Endothelial cell of umbilical vein (primary cell): ENCODE results near the gene PTCH2. TPM values are rescaled to one million over a fixed set of nuclear protein-coding genes. Genes with fewer than 3 reads are reported as not detected.
"Not testable (repeated sequence)": the region's sequence is repeated elsewhere in the genome, so short reads cannot be mapped to it uniquely, and the experiment has no call there.

ENCODE experiments used
- BruUV-seq: library from RNA; stranded (reverse); fragments of 400-500 nt; replicated peaks from 2 replicates; lab custom pipeline; 2021; lab: Mats Ljungman, UMichigan
- CTCF ChIA-PET: fragments of 300-600, 350-600 bp; sonication (Branson Sonifier 250); formaldehyde crosslinking; loops from one replicate; lab custom pipeline; 2021; ENCODE audit warnings: antibody characterized with exemption, inconsistent platforms; lab: Charles Lee
- POLR2A ChIA-PET: fragments of 300-600, 350-600 bp; sonication (Branson Sonifier 250); formaldehyde crosslinking; loops from one replicate; lab custom pipeline; 2021; ENCODE audit warnings: antibody characterized with exemption, inconsistent platforms; lab: Charles Lee
- DNase-seq: peaks from one replicate; pipeline ENCODE4 v3.0.0-alpha.2; 2011; ENCODE audit warnings: low read depth, low spot score
- FAIRE-seq: peaks from 2 replicates; lab custom pipeline; 2011; peaks lifted over from hg19 to GRCh38; lab: Jason Lieb, UNC
- H2AFZ ChIP-seq: 2 replicates; pipeline ENCODE4 v1.6.0; 2012; ENCODE audit warnings: low read depth, low read length, control low read depth, inconsistent platforms
- H3K27ac ChIP-seq: 2 replicates; pipeline ENCODE4 v1.5.1; 2011; ENCODE audit warnings: low read depth, mild to moderate bottlenecking, control low read depth, low read length, moderate library complexity; ENCODE audit not compliant: insufficient read depth
- H3K27me3 ChIP-seq, 2 experiments: 2 replicates each; pipeline versions ENCODE4 v1.6.0 to v1.6.1; 2011; ENCODE audit warnings: low read length in 2 of 2, mixed read lengths in 1 of 2; ENCODE audit not compliant: control insufficient read depth in 2 of 2, insufficient read depth in 2 of 2
- H3K36me3 ChIP-seq, 2 experiments: 2 replicates in 1 of 2; 3 replicates in 1 of 2; pipeline ENCODE4 v1.5.1; 2011; ENCODE audit warnings: low read length in 2 of 2, mild to moderate bottlenecking in 1 of 2, moderate library complexity in 1 of 2; ENCODE audit not compliant: control insufficient read depth in 2 of 2, insufficient read depth in 2 of 2; ENCODE audit errors: extremely low read depth in 1 of 2
- H3K4me1 ChIP-seq: 3 replicates; pipeline ENCODE4 v1.5.1; 2011; ENCODE audit warnings: mild to moderate bottlenecking, low read length; ENCODE audit not compliant: control insufficient read depth, insufficient read depth; ENCODE audit errors: extremely low read depth
- H3K4me2 ChIP-seq: 2 replicates; pipeline ENCODE4 v1.6.1; 2011; ENCODE audit warnings: low read length, control low read depth, mixed read lengths; ENCODE audit not compliant: insufficient read depth
- H3K4me3 ChIP-seq, 3 experiments: fragments of 200-600 bp in 1 of 3; sonication (generic), shearing (Covaris generic) in 1 of 3; replicated peaks in 1 of 3; 2 replicates each; pipeline ENCODE4 v1.5.1; 2011 to 2016; ENCODE audit warnings: control low read depth in 3 of 3, low read length in 3 of 3, mild to moderate bottlenecking in 2 of 3, inconsistent platforms in 1 of 3, low read depth in 1 of 3, moderate library complexity in 1 of 3; ENCODE audit not compliant: insufficient read depth in 1 of 3
- H3K79me2 ChIP-seq: 2 replicates; pipeline ENCODE4 v1.6.0; 2012; ENCODE audit warnings: low read length, inconsistent platforms; ENCODE audit not compliant: control insufficient read depth, insufficient read depth
- H3K9ac ChIP-seq: replicated peaks from 2 replicates; pipeline ENCODE3; 2011; ENCODE audit warnings: low read length, control low read depth; ENCODE audit not compliant: insufficient read depth; ENCODE audit errors: extremely low read depth
- H3K9me1 ChIP-seq: replicated peaks from 3 replicates; pipeline ENCODE4 v1.6.0; 2011; ENCODE audit warnings: mild to moderate bottlenecking, low read length; ENCODE audit not compliant: control insufficient read depth, insufficient read depth; ENCODE audit errors: extremely low read depth
- H3K9me3 ChIP-seq: replicated peaks from 2 replicates; pipeline ENCODE4 v1.5.1; 2012; ENCODE audit warnings: low read length, inconsistent platforms; ENCODE audit not compliant: control insufficient read depth, insufficient read depth
- H4K20me1 ChIP-seq: replicated peaks from 2 replicates; pipeline ENCODE3; 2011; ENCODE audit warnings: mild to moderate bottlenecking, low read length; ENCODE audit not compliant: control insufficient read depth, insufficient read depth; ENCODE audit errors: extremely low read depth
- EZH2 ChIP-seq: IDR thresholded peaks from 2 replicates; pipeline ENCODE4 v1.6.1; 2012; ENCODE audit warnings: borderline replicate concordance, low read depth, mild to moderate bottlenecking, moderate library complexity, low read length, inconsistent platforms; ENCODE audit not compliant: severe bottlenecking
- FOS ChIP-seq: IDR thresholded peaks from 2 replicates; pipeline ENCODE4 v1.6.1; 2011; ENCODE audit warnings: mild to moderate bottlenecking, low read length, moderate library complexity, borderline replicate concordance; ENCODE audit not compliant: insufficient read depth
- GATA2 ChIP-seq: IDR thresholded peaks from 2 replicates; pipeline ENCODE4 v1.7.0; 2011; ENCODE audit warnings: low read depth, mild to moderate bottlenecking, moderate library complexity, mixed read lengths, low read length; ENCODE audit not compliant: insufficient read length, insufficient read depth
- JUN ChIP-seq: IDR thresholded peaks from 2 replicates; pipeline ENCODE4 v1.6.1; 2011; ENCODE audit warnings: borderline replicate concordance, low read depth; ENCODE audit not compliant: insufficient read length, insufficient read depth
- MAX ChIP-seq: IDR thresholded peaks from 2 replicates; pipeline ENCODE4 v1.6.1; 2011; ENCODE audit not compliant: insufficient read depth, insufficient read length
- MYC ChIP-seq: IDR thresholded peaks from one replicate; pipeline ENCODE4 v1.6.1; 2011; ENCODE audit warnings: mild to moderate bottlenecking, low read depth, low read length
- POLR2A ChIP-seq: IDR thresholded peaks from 2 replicates; pipeline ENCODE4 v1.6.1; 2012; ENCODE audit warnings: low read depth, mild to moderate bottlenecking, control low read depth, low read length
- POLR2AphosphoS5 ChIP-seq: IDR thresholded peaks from 2 replicates; pipeline ENCODE4 v1.6.1; 2012; ENCODE audit warnings: low read depth, mild to moderate bottlenecking, control low read depth, low read length, moderate library complexity; ENCODE audit not compliant: insufficient read depth
- dilution Hi-C: fragments of 300-500 bp; cut with MboI; formaldehyde crosslinking; loops from one replicate; pipeline ENCODE4 v1.15.0; 2019; ENCODE audit warnings: low sequenced_read_pairs; ENCODE audit not compliant: extremely low pct_ligation_motif_present
- intact Hi-C: fragments of 100-400 bp; cut with micrococcal nuclease; formaldehyde crosslinking; loops from one replicate; pipeline ENCODE4 v1.10.0; 2022
- polyA plus RNA-seq, 4 experiments: library from polyadenylated mRNA; depleted of rRNA in 3 of 4; stranded (reverse) in 3 of 4; unstranded in 1 of 4; fragments of >200 nt; gene quantifications; 2 replicates each; pipeline versions ENCODE4 v1.2.1 to v1.2.3, GENCODE V29; 2011 to 2012; ENCODE audit warnings: missing spikeins in 1 of 4
- total RNA-seq: library from RNA; stranded (reverse); gene quantifications from 2 replicates; pipeline ENCODE4 v1.2.3, GENCODE V29; 2021
- TF ChIP-seq, protein P1 (sequence below), 2 donors: IDR thresholded peaks; 1 replicate in 1 of 2; 2 replicates in 1 of 2; pipeline ENCODE4 v1.5.1; 2011; ENCODE audit warnings: low read length in 2 of 2, mild to moderate bottlenecking in 2 of 2, moderate library complexity in 2 of 2, control low read depth in 1 of 2, inconsistent platforms in 1 of 2, low read depth in 1 of 2; ENCODE audit not compliant: insufficient read depth in 1 of 2; ENCODE audit errors: extremely low read depth in 1 of 2

The PTCH2 gene
- total and polyA plus RNA-seq, 2 donors (not counting 3 experiments of a cell fraction or from before 2014, with no cell fraction given) = 1.8 TPM

- H3K9me1 ChIP-seq = no peaks in the 10 kb centered on the region
- FAIRE-seq = no peak
- no peak overlapping the region for H2AFZ ChIP-seq
- no peaks in the 10 kb centered on the region for H3K9me3 ChIP-seq
- BruUV-seq = no TSS peak
- peak; percentile 34 for DNase-seq
- H3K4me1 ChIP-seq = peaks cover 61% of the 10 kb centered on the region
- no peaks in the 10 kb centered on the region for H3K27me3 ChIP-seq
- H3K27ac ChIP-seq = peak overlapping the region; percentile 70
- dilution Hi-C loops (no loop called here), intact Hi-C loops (loop anchor here (1.0 kb wide), 1 partner anchor 8 kb away; no protein-coding TSS in a partner anchor)
- peaks cover 28% of the 10 kb centered on the region for H3K79me2 ChIP-seq
- no peak for TF ChIP-seq MAX
- TF ChIP-seq MYC = no peak
- TF ChIP-seq, protein P1, sequence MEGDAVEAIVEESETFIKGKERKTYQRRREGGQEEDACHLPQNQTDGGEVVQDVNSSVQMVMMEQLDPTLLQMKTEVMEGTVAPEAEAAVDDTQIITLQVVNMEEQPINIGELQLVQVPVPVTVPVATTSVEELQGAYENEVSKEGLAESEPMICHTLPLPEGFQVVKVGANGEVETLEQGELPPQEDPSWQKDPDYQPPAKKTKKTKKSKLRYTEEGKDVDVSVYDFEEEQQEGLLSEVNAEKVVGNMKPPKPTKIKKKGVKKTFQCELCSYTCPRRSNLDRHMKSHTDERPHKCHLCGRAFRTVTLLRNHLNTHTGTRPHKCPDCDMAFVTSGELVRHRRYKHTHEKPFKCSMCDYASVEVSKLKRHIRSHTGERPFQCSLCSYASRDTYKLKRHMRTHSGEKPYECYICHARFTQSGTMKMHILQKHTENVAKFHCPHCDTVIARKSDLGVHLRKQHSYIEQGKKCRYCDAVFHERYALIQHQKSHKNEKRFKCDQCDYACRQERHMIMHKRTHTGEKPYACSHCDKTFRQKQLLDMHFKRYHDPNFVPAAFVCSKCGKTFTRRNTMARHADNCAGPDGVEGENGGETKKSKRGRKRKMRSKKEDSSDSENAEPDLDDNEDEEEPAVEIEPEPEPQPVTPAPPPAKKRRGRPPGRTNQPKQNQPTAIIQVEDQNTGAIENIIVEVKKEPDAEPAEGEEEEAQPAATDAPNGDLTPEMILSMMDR (IDR thresholded peaks at IDR 0.05; ENCODE audit: extremely low read depth in 1 of 2, insufficient read depth in 1 of 2, low read depth in 1 of 2, low read length in 2 of 2) = no peak
- no peak for TF ChIP-seq EZH2
- TF ChIP-seq FOS = no peak
- TF ChIP-seq JUN = no peak
- no peak for TF ChIP-seq GATA2
- TF ChIP-seq POLR2A = no peak
- TF ChIP-seq POLR2AphosphoS5 = no peak
- peak overlapping the region; percentile 54 for H3K4me2 ChIP-seq
- H4K20me1 ChIP-seq = no peaks in the 10 kb centered on the region
- H3K36me3 ChIP-seq = peaks cover 7 to 17% of the 10 kb centered on the region in 2 experiments
- H3K9ac ChIP-seq = peak overlapping the region; percentile 34
- ChIA-PET CTCF (interaction anchor here (1.4 kb wide), 1 partner anchor 11 kb away, joined by 7 read pairs; the partner anchor contains the start of gene PLK3), POLR2A (interaction anchor here (4.3 kb wide), 1 partner anchor 11 kb away, joined by 75 read pairs; the partner anchor contains the start of gene PLK3)
- H3K4me3 ChIP-seq = peak overlapping the region in 1 of 3 experiments; percentile 11
Observed at GRCh38 chr1:44811234-44811633, 31.8 kb downstream of the PTCH2 start.

- POLR2A ChIA-PET = interaction anchor here (4.3 kb wide), 2 partner anchors 10 kb away, joined by 75 to 97 read pairs; partner anchors contain the start of gene PLK3
- BruUV-seq, dilution Hi-C loops, H3K9me1 ChIP-seq, H2AFZ ChIP-seq, DNase-seq, H3K9me3 ChIP-seq, H3K27me3 ChIP-seq, FAIRE-seq, H4K20me1 ChIP-seq: not testable (repeated sequence)
- CTCF ChIA-PET = interaction anchor here (3.0 kb wide), 1 partner anchor 11 kb away, joined by 50 read pairs; the partner anchor contains the start of gene PLK3
- Histone ChIP-seq H3K27ac (peak overlapping the region; percentile 100), H3K4me1 (peaks cover 66% of the 10 kb centered on the region), H3K4me3 (peak overlapping the region in 1 of 3 experiments; percentile 50), H3K36me3 (peaks cover 5 to 15% of the 10 kb centered on the region in 2 experiments), H3K4me2 (peak overlapping the region; percentile 71), H3K9ac (peak overlapping the region; percentile 99), H3K79me2 (peaks cover 28% of the 10 kb centered on the region)
- intact Hi-C loops = loop anchor here (1.0 kb wide), 1 partner anchor 9 kb away; no protein-coding TSS in a partner anchor
Observed at GRCh38 chr1:44810762-44811105, 32.3 kb downstream of the PTCH2 start.
